ENCODE measurements around the gene SYT7. TPM values are rescaled to one million over a fixed set of nuclear protein-coding genes. Genes with fewer than 3 reads are reported as not detected.

Gene SYT7
- total and polyA plus RNA-seq, 9 donors = 0.93 to 2.8 (median 2.3) TPM

DNA sequence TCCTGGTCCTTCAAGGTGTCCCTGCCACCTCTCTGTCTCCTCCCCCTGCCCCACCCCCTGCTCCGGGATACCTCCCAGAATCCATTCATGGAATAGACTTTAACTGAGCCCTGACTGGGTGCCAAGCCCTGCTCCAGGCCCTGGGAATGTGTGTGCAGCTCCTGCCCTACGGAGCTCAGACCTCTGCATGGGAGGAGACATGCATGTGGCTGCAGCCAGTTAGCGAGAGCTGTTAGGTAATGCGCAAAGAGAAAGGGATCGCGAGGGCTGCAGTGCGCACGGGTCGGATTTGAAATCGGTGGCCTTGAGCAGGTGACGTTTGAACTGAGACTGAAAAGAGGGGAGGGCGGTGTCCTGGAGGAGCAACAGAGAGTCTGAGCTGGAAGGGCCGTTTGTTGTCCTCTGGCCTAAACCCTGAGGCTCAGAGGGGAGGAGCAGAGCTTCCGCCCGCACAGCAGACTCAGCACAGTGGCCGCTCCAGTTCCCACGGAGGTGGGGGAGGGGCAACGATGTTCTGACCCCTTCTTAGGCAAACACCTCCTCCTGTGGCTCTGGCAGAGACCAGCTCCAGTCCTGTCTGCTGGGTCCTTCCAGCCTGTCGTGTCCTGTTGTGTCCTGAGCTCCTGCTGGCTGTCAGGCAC lies 92.1 kb downstream of the SYT7 start:
- WGBS (ENCODE audit: insufficient coverage) = 7% methylated on average over 14 of the region's 19 CpGs
- H3K4me1 ChIP-seq (ENCODE audit: control insufficient read depth, insufficient read depth, low read length) = peaks cover 26% of the 10 kb centered on the region
- no peaks in the 10 kb centered on the region for H3K9me3 ChIP-seq (replicated peaks; ENCODE audit: control insufficient read depth, low read depth, low read length)
- DNase-seq = peak; percentile 71
- H3K4me3 ChIP-seq (ENCODE audit: low read length) = no peak overlapping the region
- H3K27me3 ChIP-seq (ENCODE audit: control insufficient read depth, insufficient read depth, low read length) = no peaks in the 10 kb centered on the region
- no peaks in the 10 kb centered on the region for H3K36me3 ChIP-seq (ENCODE audit: control insufficient read depth, insufficient read depth, low read length)
- no peak overlapping the region for H3K27ac ChIP-seq (ENCODE audit: low read length)

GRCh38 chr11:61487342-61488025 lies 93.4 kb downstream of the SYT7 start:
- no peak overlapping the region for H3K4me3 ChIP-seq (ENCODE audit: low read length)
- WGBS (ENCODE audit: insufficient coverage) = 93% methylated on average over 3 of the region's 4 CpGs
- H3K36me3 ChIP-seq (ENCODE audit: control insufficient read depth, insufficient read depth, low read length) = no peaks in the 10 kb centered on the region
- peaks cover 25% of the 10 kb centered on the region for H3K4me1 ChIP-seq (ENCODE audit: control insufficient read depth, insufficient read depth, low read length)
- no peak for DNase-seq
- no peak overlapping the region for H3K27ac ChIP-seq (ENCODE audit: low read length)
- H3K27me3 ChIP-seq (ENCODE audit: control insufficient read depth, insufficient read depth, low read length) = peaks cover 2% of the 10 kb centered on the region
- no peaks in the 10 kb centered on the region for H3K9me3 ChIP-seq (replicated peaks; ENCODE audit: control insufficient read depth, low read depth, low read length)

GRCh38 chr11:61486779-61487178 lies 94.1 kb downstream of the SYT7 start:
- peaks cover 32% of the 10 kb centered on the region for H3K4me1 ChIP-seq (ENCODE audit: control insufficient read depth, insufficient read depth, low read length)
- H3K27ac ChIP-seq (ENCODE audit: low read length) = no peak overlapping the region
- no peak for DNase-seq
- no peak overlapping the region for H3K4me3 ChIP-seq (ENCODE audit: low read length)
- no peaks in the 10 kb centered on the region for H3K9me3 ChIP-seq (replicated peaks; ENCODE audit: control insufficient read depth, low read depth, low read length)
- H3K27me3 ChIP-seq (ENCODE audit: control insufficient read depth, insufficient read depth, low read length) = peaks cover 3% of the 10 kb centered on the region
- WGBS (ENCODE audit: insufficient coverage) = no CpG with 5 or more reads among the region's 5 CpGs
- no peaks in the 10 kb centered on the region for H3K36me3 ChIP-seq (ENCODE audit: control insufficient read depth, insufficient read depth, low read length)

- no peak for DNase-seq
- H3K4me3 ChIP-seq (ENCODE audit: low read length) = no peak overlapping the region
- peaks cover 39% of the 10 kb centered on the region for H3K4me1 ChIP-seq (ENCODE audit: control insufficient read depth, insufficient read depth, low read length)
- H3K27ac ChIP-seq (ENCODE audit: low read length) = no peak overlapping the region
- no peaks in the 10 kb centered on the region for H3K9me3 ChIP-seq (replicated peaks; ENCODE audit: control insufficient read depth, low read depth, low read length)
- peaks cover 6% of the 10 kb centered on the region for H3K27me3 ChIP-seq (ENCODE audit: control insufficient read depth, insufficient read depth, low read length)
- WGBS (ENCODE audit: insufficient coverage) = 78% methylated on average over 4 of the region's 6 CpGs
- no peaks in the 10 kb centered on the region for H3K36me3 ChIP-seq (ENCODE audit: control insufficient read depth, insufficient read depth, low read length)
These were observed 94.8 kb downstream of the SYT7 start for GRCh38 chr11:61486011-61486620.

GRCh38 chr11:61485080-61485479 lies 95.8 kb downstream of the SYT7 start:
- Histone ChIP-seq H3K4me3 (ENCODE audit: low read length) (no peak overlapping the region), H3K36me3 (ENCODE audit: control insufficient read depth, insufficient read depth, low read length) (no peaks in the 10 kb centered on the region), H3K4me1 (ENCODE audit: control insufficient read depth, insufficient read depth, low read length) (peaks cover 37% of the 10 kb centered on the region), H3K27me3 (ENCODE audit: control insufficient read depth, insufficient read depth, low read length) (peaks cover 8% of the 10 kb centered on the region), H3K27ac (ENCODE audit: low read length) (no peak overlapping the region), H3K9me3 (replicated peaks; ENCODE audit: control insufficient read depth, low read depth, low read length) (no peaks in the 10 kb centered on the region)
- no peak for DNase-seq
- 85% methylated on average over 9 of the region's 11 CpGs for WGBS (ENCODE audit: insufficient coverage)

- Histone ChIP-seq H3K9me3 (replicated peaks; ENCODE audit: control insufficient read depth, low read depth, low read length) (no peaks in the 10 kb centered on the region), H3K27me3 (ENCODE audit: control insufficient read depth, insufficient read depth, low read length) (peaks cover 8% of the 10 kb centered on the region), H3K4me1 (ENCODE audit: control insufficient read depth, insufficient read depth, low read length) (peaks cover 32% of the 10 kb centered on the region), H3K36me3 (ENCODE audit: control insufficient read depth, insufficient read depth, low read length) (no peaks in the 10 kb centered on the region), H3K4me3 (ENCODE audit: low read length) (no peak overlapping the region), H3K27ac (ENCODE audit: low read length) (no peak overlapping the region)
- no peak for DNase-seq
- 59% methylated on average over 5 of the region's 11 CpGs for WGBS (ENCODE audit: insufficient coverage)
These were observed 96.3 kb downstream of the SYT7 start for GRCh38 chr11:61484541-61484940.

DNA sequence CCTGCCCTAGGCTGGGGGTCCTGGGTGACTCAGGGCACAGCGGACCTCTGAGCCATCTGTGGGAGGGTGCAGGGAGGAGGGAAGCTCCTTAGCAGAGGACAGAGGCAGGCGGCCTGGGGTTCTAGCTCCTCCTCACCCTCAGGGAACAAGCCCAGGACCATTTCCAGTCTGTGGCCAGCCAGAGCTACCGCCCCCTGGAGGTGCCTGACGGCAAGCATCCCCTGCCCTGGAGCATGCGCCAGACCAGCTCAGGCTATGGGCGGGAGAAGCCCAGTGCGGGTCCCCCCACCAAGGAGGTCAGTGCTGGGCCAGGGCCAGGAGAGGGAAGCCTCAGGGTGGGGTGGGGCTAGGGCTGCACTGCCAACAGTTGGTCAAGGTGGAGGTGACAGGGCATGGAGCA lies 98.4 kb downstream of the SYT7 start:
- no peaks in the 10 kb centered on the region for H3K36me3 ChIP-seq (ENCODE audit: control insufficient read depth, insufficient read depth, low read length)
- H3K4me1 ChIP-seq (ENCODE audit: control insufficient read depth, insufficient read depth, low read length) = peaks cover 25% of the 10 kb centered on the region
- WGBS (ENCODE audit: insufficient coverage) = 26% methylated on average over 4 of the region's 7 CpGs
- no peak overlapping the region for H3K27ac ChIP-seq (ENCODE audit: low read length)
- no peaks in the 10 kb centered on the region for H3K9me3 ChIP-seq (replicated peaks; ENCODE audit: control insufficient read depth, low read depth, low read length)
- H3K27me3 ChIP-seq (ENCODE audit: control insufficient read depth, insufficient read depth, low read length) = peaks cover 13% of the 10 kb centered on the region
- H3K4me3 ChIP-seq (ENCODE audit: low read length) = no peak overlapping the region
- DNase-seq = no peak

GRCh38 chr11:61481806-61482205 lies 99.1 kb downstream of the SYT7 start:
- Histone ChIP-seq H3K27ac (ENCODE audit: low read length) (no peak overlapping the region), H3K4me3 (ENCODE audit: low read length) (no peak overlapping the region), H3K9me3 (replicated peaks; ENCODE audit: control insufficient read depth, low read depth, low read length) (no peaks in the 10 kb centered on the region), H3K27me3 (ENCODE audit: control insufficient read depth, insufficient read depth, low read length) (peaks cover 13% of the 10 kb centered on the region), H3K36me3 (ENCODE audit: control insufficient read depth, insufficient read depth, low read length) (no peaks in the 10 kb centered on the region), H3K4me1 (ENCODE audit: control insufficient read depth, insufficient read depth, low read length) (peaks cover 30% of the 10 kb centered on the region)
- no peak for DNase-seq
- 37% methylated on average over 5 of the region's 10 CpGs for WGBS (ENCODE audit: insufficient coverage)

DNA sequence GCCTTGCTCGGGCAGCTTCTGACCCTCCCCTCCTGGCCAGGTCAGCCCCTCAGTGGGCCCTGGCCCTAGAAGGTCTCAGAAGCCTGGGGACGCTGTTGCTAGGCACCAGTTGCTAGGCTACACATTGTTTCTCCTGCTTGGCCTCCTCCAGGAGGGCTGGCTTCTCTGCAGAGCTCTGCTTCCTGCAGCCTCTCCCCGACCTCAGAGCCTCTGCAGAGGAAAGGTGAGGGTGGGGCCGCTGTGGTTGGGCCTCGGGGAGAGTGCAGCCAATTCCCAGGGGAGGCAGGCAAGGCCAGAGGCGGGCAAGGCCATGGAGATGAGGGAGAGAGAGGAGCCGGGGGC lies 99.9 kb downstream of the SYT7 start:
- WGBS (ENCODE audit: insufficient coverage) = 8% methylated on average over 5 of the region's 7 CpGs
- peak; percentile 76 for DNase-seq

DNA sequence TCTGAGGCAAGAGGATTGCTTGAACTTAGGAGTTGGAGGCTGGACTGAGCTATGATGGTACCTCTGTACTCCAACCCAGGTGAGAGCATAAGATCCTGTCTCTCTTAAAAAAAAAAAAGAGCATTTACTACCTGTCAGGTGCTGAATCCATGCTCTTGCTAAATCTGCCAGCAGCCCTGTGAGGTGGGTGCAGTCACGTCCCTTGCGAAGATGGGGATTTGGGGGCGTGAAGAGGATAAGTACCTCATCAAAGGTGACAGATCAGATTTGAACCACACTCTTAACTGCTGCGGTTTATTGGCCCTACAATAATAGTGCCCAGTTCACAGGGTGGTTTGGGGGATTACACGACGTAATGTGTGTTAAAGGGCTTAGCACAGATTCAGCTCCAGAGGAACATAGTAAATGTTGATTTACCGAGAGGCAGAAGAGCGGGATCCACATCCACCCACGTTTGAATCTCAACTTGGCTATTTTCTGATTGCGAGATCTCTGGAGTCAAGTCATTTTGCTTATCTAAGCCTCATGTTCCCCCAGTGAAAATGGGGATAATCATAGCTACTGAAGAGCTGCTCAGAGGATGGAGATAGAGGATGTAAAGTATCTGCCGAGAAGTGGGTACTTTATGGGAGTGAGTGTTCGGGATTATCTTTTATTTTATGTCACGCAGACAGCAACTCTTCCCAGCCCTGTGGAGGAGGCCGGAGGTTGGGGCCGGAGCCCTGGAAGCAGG lies 100.4 kb downstream of the SYT7 start:
- 59% methylated on average over 6 of the region's 15 CpGs for WGBS (ENCODE audit: insufficient coverage)
- no peaks in the 10 kb centered on the region for H3K36me3 ChIP-seq (ENCODE audit: control insufficient read depth, insufficient read depth, low read length)
- H3K27me3 ChIP-seq (ENCODE audit: control insufficient read depth, insufficient read depth, low read length) = peaks cover 13% of the 10 kb centered on the region
- no peak overlapping the region for H3K27ac ChIP-seq (ENCODE audit: low read length)
- DNase-seq = no peak
- no peaks in the 10 kb centered on the region for H3K9me3 ChIP-seq (replicated peaks; ENCODE audit: control insufficient read depth, low read depth, low read length)
- no peak overlapping the region for H3K4me3 ChIP-seq (ENCODE audit: low read length)
- H3K4me1 ChIP-seq (ENCODE audit: control insufficient read depth, insufficient read depth, low read length) = peaks cover 30% of the 10 kb centered on the region

More for the DNA sequence above, 99.9 kb downstream of the SYT7 start:
- H3K27me3 ChIP-seq (ENCODE audit: control insufficient read depth, insufficient read depth, low read length) = peaks cover 13% of the 10 kb centered on the region
- H3K4me1 ChIP-seq (ENCODE audit: control insufficient read depth, insufficient read depth, low read length) = peaks cover 30% of the 10 kb centered on the region
- H3K27ac ChIP-seq (ENCODE audit: low read length) = no peak overlapping the region
- no peaks in the 10 kb centered on the region for H3K36me3 ChIP-seq (ENCODE audit: control insufficient read depth, insufficient read depth, low read length)
- H3K9me3 ChIP-seq (replicated peaks; ENCODE audit: control insufficient read depth, low read depth, low read length) = no peaks in the 10 kb centered on the region
- no peak overlapping the region for H3K4me3 ChIP-seq (ENCODE audit: low read length)
